ENCODE measurements around the gene RAD51B.
A peak's percentile ranks its signal among the peaks of the same experiment; 100 is the strongest.
"Not testable (repeated sequence)": the region's sequence is repeated elsewhere in the genome, so short reads cannot be mapped to it uniquely, and the experiment has no call there.

RAD51B gene

DNA sequence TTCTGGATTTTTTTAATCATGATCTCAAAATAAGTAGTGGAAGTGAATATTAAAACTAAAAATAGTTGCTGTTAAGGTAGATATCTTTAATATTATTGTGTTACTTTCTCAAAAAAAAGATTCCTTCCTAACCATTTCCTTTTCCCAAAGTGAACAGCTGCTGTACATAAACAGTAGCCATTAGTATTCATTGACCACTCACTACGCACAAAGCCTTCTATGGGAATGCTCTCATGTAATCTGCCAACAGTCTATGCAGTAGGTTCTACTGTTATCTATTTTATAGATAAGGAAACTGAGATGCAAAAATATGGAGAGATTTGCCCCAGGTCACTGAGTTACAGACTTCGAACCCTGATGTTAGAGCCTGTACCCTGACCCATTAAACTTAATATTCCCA is 941.2 kb downstream of the RAD51B start:
- Mint-ChIP-seq H3K4me3 (no peak overlapping the region), H3K9me3 (no peaks in the 10 kb centered on the region), H3K27ac (no peak overlapping the region), H3K4me1 (ENCODE audit: low read depth) (peaks cover 12% of the 10 kb centered on the region), H3K27me3 (ENCODE audit: low read depth) (no peaks in the 10 kb centered on the region), H3K36me3 (ENCODE audit: low read depth) (no peaks in the 10 kb centered on the region)

DNA sequence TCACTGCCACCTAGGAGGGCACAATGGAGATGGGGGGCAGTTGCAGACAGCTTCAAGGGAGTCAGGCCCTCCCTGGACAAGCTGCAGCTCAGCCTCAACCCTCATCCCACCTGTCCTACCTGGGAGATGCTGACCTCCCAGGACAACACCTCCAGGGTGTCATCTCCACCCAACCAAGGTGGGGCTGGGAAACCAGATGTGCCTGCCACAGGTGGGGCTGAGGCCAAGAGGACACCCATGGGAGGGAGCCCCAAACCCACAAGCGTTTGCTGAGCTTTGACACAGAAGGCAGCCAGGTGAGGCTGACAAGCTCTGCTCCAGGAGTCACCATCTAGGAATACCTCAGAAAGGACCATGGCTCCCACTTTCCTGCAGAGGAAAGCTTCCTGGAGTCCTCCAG is 941.8 kb downstream of the RAD51B start:
- Mint-ChIP-seq H3K27ac (no peak overlapping the region), H3K9me3 (no peaks in the 10 kb centered on the region), H3K4me1 (ENCODE audit: low read depth) (peaks cover 13% of the 10 kb centered on the region)

DNA sequence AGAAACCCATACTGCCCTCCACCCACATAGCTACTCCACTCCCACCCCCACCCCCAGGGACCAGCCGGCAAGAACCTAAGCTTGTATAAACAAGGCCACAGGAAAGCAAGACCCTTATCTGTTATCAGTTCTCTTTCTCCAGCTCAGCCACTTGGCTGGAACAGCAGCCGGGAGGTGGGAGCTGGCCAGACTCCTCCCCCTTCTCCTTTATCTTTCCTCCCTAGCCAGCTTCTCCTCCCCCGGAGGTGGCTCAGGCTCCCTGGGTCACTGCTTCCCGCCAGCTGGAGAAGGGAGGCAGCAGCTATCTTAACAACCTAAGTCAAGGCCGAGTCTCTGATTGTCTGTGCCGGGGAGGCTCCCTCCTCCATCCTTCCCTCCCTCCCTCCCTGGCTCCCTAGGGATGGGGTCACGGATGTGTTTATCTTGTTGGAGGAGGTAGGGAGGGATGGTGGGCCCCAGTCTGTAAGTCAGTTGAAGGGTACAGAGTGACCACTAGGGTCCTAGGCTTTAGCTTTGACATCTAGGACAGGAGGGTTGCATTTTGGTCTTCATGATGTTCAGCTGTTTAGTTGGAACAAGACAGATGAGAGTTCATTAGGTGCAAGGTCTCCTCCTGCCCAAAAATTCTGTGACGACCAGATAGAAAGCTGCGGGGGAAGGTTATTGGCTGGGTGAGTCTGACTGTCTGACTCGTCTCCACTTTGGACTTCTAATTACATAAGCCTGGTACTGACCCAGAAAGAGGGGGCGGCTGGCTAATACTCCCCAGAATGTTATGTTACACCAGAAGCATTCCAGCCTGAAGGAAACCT is 943.6 kb downstream of the RAD51B start:
- no peaks in the 10 kb centered on the region for H3K36me3 Mint-ChIP-seq (ENCODE audit: low read depth)
- no peaks in the 10 kb centered on the region for H3K9me3 Mint-ChIP-seq
- peaks cover 11% of the 10 kb centered on the region for H3K4me1 Mint-ChIP-seq (ENCODE audit: low read depth)
- no peaks in the 10 kb centered on the region for H3K27me3 Mint-ChIP-seq (ENCODE audit: low read depth)
- H3K27ac Mint-ChIP-seq = no peak overlapping the region
- H3K4me3 Mint-ChIP-seq = no peak overlapping the region

More for the DNA sequence above, 941.8 kb downstream of the RAD51B start:
- Mint-ChIP-seq H3K27me3 (ENCODE audit: low read depth) (no peaks in the 10 kb centered on the region), H3K4me3 (no peak overlapping the region), H3K36me3 (ENCODE audit: low read depth) (no peaks in the 10 kb centered on the region)

DNA sequence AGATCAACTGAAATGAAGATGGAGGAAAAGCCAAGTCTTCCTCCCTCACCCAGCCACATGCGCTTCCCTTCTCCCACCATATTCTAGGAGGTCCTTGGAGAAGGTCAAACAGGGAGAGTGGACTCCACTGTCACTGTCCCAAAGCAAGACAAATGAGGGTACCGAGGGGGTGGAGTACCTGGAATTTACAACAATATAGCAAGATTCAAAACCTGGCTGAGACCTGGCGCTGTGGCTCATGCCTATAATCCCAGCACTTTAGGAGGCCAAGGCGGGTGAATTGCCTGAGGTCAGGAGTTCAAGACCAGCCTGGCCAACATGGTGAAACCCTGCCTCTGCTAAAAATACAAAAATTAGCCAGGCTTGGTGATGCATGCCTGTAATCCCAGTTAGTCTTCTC is 944.3 kb downstream of the RAD51B start:
- not testable (repeated sequence) for H3K27ac Mint-ChIP-seq; H3K27me3 Mint-ChIP-seq (ENCODE audit: low read depth); H3K9me3 Mint-ChIP-seq; H3K36me3 Mint-ChIP-seq (ENCODE audit: low read depth); H3K4me3 Mint-ChIP-seq
- peaks cover 11% of the 10 kb centered on the region for H3K4me1 Mint-ChIP-seq (ENCODE audit: low read depth)

DNA sequence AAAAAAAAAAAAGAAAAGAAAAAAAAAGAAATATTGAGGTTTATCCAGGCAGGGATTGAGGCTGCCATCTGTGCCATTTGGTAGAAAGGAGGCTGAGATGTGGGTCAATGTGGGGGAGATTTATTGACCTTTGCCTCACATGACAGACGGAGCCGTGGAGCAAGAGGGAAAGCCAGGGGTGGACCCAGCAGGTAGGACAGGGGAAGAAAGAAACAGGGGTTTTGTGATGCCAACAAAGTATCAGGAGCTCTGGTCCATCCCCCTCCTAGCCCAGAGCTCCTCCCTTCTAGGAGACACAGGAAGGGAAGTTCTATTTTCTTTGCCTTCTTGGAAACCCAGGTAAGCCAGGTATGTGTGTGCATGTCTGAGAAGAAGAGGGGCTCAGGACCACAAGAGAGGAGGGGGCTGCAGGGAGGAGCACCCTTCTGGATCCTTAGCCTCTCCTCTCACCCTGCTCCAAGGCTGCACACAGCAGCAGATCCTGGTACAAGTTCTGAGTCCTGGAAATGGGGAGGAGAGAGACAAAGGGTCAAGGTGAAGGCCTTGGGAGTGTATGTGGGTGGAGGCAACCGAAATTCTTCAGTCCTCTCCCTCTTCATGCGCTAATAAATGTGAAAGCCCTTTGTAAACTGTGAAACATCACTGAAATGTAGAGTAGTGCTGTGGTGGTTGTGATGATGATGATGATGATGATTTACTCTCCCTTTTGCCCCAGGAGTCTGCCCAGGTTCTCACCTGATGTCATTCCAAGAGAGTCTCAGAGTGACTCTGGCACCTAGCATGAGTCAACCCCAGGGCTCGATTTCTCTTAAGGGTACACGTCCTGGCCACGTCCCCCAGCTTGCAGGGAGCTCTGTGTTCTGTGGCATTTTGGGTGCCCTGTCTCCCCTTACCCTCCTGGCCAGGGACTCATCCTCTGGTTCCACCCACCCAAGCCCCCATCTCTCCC is 947.0 kb downstream of the RAD51B start:
- no peaks in the 10 kb centered on the region for H3K9me3 Mint-ChIP-seq
- no peak overlapping the region for H3K4me3 Mint-ChIP-seq
- no peaks in the 10 kb centered on the region for H3K36me3 Mint-ChIP-seq (ENCODE audit: low read depth)
- peaks cover 25% of the 10 kb centered on the region for H3K4me1 Mint-ChIP-seq (ENCODE audit: low read depth)
- no peaks in the 10 kb centered on the region for H3K27me3 Mint-ChIP-seq (ENCODE audit: low read depth)
- H3K27ac Mint-ChIP-seq = no peak overlapping the region

DNA sequence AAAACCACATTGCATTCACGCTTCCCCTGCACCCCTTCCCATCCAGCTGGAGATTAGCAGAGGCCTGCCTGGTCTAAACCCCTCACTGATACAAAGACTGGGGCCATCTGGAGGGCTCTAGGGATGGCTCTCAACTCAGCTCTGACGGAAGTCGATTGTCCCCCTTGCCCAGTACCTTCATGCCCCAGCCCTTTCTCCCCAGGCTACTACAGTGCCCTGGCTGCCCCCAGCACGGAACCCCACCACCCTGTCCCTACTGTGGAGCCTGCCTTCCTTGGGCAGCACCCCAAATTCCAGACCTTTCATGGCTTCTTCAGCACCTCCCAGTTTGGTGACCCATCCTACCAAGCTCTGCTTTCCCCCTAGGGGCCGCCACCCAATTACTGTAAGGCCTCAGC is 947.7 kb downstream of the RAD51B start:
- no peaks in the 10 kb centered on the region for H3K9me3 Mint-ChIP-seq
- no peak overlapping the region for H3K27ac Mint-ChIP-seq
- H3K4me3 Mint-ChIP-seq = no peak overlapping the region
- no peaks in the 10 kb centered on the region for H3K27me3 Mint-ChIP-seq (ENCODE audit: low read depth)
- H3K4me1 Mint-ChIP-seq (ENCODE audit: low read depth) = peaks cover 31% of the 10 kb centered on the region
- H3K36me3 Mint-ChIP-seq (ENCODE audit: low read depth) = no peaks in the 10 kb centered on the region

DNA sequence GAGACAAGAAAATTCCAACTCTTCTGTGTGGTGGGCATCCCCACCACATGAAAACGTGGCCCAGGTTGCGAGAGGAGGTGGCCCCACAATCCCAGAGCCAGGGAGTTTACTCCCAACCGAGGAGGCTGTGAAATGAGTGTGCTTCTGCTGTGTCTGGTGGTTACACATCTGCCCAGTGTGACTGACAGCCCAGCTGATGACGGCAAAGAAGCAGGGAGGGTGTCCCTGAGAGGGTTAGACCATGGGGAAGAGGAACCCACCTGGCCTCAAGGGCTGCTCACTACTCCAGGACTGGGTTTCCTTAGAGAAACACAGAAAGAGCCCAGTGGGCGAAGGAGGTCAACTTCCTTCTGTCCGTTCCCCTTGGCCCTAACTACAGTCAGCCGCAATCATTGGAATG is 948.7 kb downstream of the RAD51B start:
- H3K9me3 Mint-ChIP-seq = peaks cover under 1% of the 10 kb centered on the region
- H3K27ac Mint-ChIP-seq = no peak overlapping the region
- H3K4me3 Mint-ChIP-seq = no peak overlapping the region
- H3K36me3 Mint-ChIP-seq (ENCODE audit: low read depth) = no peaks in the 10 kb centered on the region
- peaks cover 36% of the 10 kb centered on the region for H3K4me1 Mint-ChIP-seq (ENCODE audit: low read depth)
- no peaks in the 10 kb centered on the region for H3K27me3 Mint-ChIP-seq (ENCODE audit: low read depth)

DNA sequence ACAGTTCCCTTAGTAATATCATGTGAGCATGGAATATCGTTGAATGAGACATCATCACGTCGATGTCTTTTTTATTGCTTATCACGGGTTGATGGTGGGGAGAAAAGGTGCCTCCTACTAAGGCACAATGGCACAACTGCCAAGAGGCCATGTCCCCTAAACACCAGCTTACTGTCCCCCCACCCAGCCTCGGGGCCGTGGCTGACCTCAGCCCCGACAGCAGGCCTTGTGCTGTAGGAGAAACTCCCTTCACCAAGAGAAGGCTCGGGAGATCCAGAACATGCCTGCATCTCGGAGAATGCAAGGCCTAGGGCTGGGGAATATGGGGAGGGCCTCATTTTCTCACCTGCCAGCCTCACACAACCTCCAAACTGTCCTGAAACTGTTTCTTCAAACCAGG is 950.5 kb downstream of the RAD51B start:
- peaks cover 40% of the 10 kb centered on the region for H3K4me1 Mint-ChIP-seq (ENCODE audit: low read depth)
- H3K9me3 Mint-ChIP-seq = peaks cover 12% of the 10 kb centered on the region
- no peak overlapping the region for H3K4me3 Mint-ChIP-seq
- H3K36me3 Mint-ChIP-seq (ENCODE audit: low read depth) = peaks cover 5% of the 10 kb centered on the region
- H3K27me3 Mint-ChIP-seq (ENCODE audit: low read depth) = no peaks in the 10 kb centered on the region
- no peak overlapping the region for H3K27ac Mint-ChIP-seq

DNA sequence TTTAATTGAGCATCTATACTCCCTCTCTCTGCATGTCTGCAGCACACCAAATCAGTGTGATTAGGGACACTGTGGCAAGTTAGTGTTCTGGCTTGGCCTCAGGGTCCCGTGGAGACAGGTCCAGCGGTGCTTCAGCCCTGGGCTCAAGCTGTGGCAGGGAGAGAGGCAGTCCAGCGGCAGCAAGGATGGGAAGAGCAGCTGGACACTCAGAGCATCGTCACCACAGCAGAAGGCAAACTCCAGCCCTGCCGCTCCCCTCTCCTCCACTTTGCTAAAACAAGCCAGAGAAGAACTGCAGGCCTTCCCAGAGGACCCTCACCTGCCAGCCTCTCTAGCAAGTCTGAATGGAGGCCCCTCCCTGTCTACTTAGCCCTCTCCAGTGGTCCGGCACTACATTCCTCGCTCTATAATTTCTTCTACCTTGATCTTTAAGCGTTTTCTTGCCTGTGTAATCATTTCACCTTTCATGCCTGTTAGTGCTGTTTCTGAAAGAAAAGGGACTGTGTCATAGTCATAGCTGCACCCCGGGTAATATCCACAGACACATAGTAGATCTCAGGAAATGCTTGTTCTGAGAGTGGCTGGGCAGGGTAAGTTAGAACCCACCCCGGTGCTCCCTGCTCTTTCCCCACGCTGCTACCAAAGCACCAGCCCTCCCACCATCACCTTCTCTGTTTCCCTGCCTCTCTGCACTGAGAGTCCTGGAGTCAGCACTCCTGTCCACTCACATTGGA is 951.1 kb downstream of the RAD51B start:
- H3K9me3 Mint-ChIP-seq = peaks cover 16% of the 10 kb centered on the region
- H3K36me3 Mint-ChIP-seq (ENCODE audit: low read depth) = peaks cover 9% of the 10 kb centered on the region
- H3K27ac Mint-ChIP-seq = peak overlapping the region; percentile 72
- H3K4me3 Mint-ChIP-seq = no peak overlapping the region
- no peaks in the 10 kb centered on the region for H3K27me3 Mint-ChIP-seq (ENCODE audit: low read depth)
- H3K4me1 Mint-ChIP-seq (ENCODE audit: low read depth) = peaks cover 38% of the 10 kb centered on the region

DNA sequence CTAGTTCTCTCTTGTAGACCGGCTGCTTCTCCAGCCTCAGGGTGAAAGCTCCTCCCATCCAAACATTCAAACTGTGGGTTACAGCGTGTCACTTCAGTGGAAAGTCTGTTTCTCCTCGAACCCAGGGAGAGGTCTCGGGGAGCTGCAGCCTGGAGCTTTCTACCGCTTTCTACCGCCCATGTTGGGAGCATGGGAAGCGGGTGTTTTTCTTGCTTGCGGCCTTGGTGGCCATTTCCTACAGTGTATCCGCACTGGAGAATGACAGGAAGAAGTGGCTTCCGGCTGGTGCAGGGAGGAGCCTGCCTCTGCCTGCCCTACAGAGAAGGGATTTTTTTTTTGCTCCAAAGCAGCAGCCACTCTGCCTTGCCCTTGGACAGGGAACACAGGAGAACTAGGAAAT is 952.1 kb downstream of the RAD51B start:
- H3K27me3 Mint-ChIP-seq (ENCODE audit: low read depth) = no peaks in the 10 kb centered on the region
- H3K4me3 Mint-ChIP-seq = peak overlapping the region; percentile 54
- H3K9me3 Mint-ChIP-seq = peaks cover 22% of the 10 kb centered on the region
- H3K4me1 Mint-ChIP-seq (ENCODE audit: low read depth) = peaks cover 38% of the 10 kb centered on the region
- H3K36me3 Mint-ChIP-seq (ENCODE audit: low read depth) = peaks cover 11% of the 10 kb centered on the region
- H3K27ac Mint-ChIP-seq = peak overlapping the region; percentile 72

DNA sequence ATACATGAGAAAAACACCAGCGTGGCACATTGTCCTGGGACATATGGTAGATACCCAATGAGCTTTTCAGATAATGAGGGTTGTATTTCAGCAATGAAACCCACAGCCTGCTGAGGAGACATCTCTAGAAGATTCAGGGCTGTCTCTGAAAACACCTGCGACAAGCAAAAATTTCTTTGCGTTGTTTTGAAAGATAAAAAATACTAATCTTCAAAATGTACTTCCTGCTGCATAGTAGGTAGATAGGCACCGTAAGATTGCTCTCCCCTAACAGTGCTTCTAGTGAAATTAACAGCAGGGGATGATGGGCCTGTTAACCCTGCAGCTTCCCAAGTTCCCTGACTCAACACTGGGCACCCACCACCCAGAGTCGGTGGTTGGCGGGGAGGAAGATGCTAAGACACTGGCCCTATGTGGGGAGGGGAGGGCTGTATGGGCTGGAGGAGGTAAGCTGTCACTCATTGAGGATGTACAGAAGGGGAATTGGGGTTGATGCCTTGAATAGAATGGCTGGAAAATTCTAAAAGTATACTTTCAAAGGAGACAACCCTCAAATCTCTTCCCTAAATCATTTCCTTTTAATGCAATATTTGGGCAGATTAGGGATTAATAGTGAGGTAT is 953.3 kb downstream of the RAD51B start:
- peak overlapping the region; percentile 15 for H3K27ac Mint-ChIP-seq
- H3K4me1 Mint-ChIP-seq (ENCODE audit: low read depth) = peaks cover 34% of the 10 kb centered on the region
- H3K9me3 Mint-ChIP-seq = peaks cover 22% of the 10 kb centered on the region
- peaks cover 11% of the 10 kb centered on the region for H3K36me3 Mint-ChIP-seq (ENCODE audit: low read depth)
- H3K4me3 Mint-ChIP-seq = no peak overlapping the region
- H3K27me3 Mint-ChIP-seq (ENCODE audit: low read depth) = no peaks in the 10 kb centered on the region

DNA sequence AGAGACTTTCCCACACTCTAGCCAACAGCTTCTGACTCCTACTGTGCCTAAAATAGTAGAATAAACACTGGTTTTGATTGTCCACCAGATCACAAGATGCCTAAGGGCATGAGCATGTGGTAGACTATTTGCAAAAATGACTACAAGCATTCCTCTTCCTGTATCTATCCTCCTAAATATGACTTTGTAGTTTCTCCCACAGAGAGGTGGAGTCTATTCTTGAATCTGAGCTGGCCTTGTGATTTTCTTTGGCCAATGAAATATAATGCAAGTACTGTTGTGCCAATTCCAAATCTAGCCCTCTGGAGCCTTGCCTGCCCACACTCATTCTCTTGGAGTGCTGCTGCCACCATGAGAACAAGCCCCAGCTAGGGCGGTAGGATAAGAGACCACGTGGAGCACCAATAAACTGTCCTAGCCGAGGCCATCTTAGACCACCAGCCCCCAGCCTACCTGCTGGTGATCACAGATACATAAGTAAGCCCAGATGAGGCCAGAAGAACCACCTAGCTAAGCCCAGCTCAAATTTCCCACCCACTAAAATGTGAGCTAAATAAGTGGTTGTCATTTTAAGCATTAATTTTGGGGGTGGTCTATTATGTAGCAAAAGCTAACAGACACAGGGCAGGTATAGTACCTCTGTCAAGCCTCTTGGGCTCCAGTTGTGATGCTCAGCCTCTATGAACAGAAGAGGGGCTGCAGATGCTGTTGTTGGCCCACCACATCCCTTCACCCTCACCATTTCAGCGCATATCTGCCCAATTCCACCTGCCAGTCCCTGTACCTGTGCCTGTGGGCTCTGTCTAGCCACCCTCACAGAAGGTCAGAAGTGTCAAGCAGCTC is 955.4 kb downstream of the RAD51B start:
- Mint-ChIP-seq H3K27ac (no peak overlapping the region), H3K36me3 (ENCODE audit: low read depth) (peaks cover 11% of the 10 kb centered on the region), H3K4me3 (no peak overlapping the region), H3K27me3 (ENCODE audit: low read depth) (no peaks in the 10 kb centered on the region), H3K9me3 (peaks cover 22% of the 10 kb centered on the region), H3K4me1 (ENCODE audit: low read depth) (peaks cover 46% of the 10 kb centered on the region)

DNA sequence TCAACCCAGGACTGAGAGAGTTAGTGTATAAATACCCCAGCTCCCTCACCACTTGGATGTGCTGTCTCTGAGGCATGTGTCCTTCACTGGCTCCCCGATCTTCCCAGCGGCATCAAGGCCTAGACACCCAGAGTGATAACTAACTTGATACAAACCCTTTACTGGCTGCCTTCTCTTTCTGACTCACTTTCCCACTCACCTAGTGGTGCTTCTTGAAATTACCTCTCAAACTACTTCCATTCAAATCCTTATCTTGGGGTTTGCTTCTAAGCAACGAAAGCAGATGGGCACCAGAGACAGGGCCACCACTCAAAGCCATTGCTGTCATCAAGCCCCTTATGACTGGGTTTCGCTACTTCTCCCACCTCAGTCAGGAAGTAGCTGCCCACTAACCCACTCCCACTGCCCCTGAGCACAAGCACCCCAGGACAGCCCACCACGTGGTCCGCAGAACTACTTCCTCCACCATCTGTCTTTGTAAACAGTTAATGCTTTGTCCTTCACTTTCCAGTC is 956.1 kb downstream of the RAD51B start:
- no peak overlapping the region for H3K27ac Mint-ChIP-seq
- H3K4me3 Mint-ChIP-seq = no peak overlapping the region
- peaks cover 11% of the 10 kb centered on the region for H3K36me3 Mint-ChIP-seq (ENCODE audit: low read depth)
- peaks cover 47% of the 10 kb centered on the region for H3K4me1 Mint-ChIP-seq (ENCODE audit: low read depth)
- peaks cover 22% of the 10 kb centered on the region for H3K9me3 Mint-ChIP-seq
- H3K27me3 Mint-ChIP-seq (ENCODE audit: low read depth) = no peaks in the 10 kb centered on the region

All from T-helper 1 cell treated with Interleukin-12 subunit alpha and Interleukin-12 subunit beta and Interleukin-4 antibody, amounts not matched to agents 30 μg/mL and 1 μg/mL, for 36 hours (primary cell).